PFSK-1 (cell line): ENCODE measurements around the gene RBM38.

Experiments used
- FOXP2 ChIP-seq: optimal IDR thresholded peaks from 2 replicates; pipeline ENCODE3; 2011; ENCODE audit warnings: borderline replicate concordance, control low read depth, inconsistent platforms; ENCODE audit not compliant: insufficient read depth; ENCODE audit errors: extremely low read length, extremely low read depth
- POLR2AphosphoS5 ChIP-seq: IDR thresholded peaks from 2 replicates; pipeline ENCODE4 v1.6.1; 2012; ENCODE audit warnings: low read depth, mild to moderate bottlenecking, control low read depth, low read length, moderate library complexity
- REST ChIP-seq, 2 experiments: IDR thresholded peaks; 2 replicates each; pipeline versions ENCODE4 v1.6.1 to v1.8.0; 2011 to 2012; ENCODE audit warnings: low read depth in 2 of 2, low read length in 2 of 2, control low read depth in 1 of 2, inconsistent platforms in 1 of 2, mild to moderate bottlenecking in 1 of 2, moderate library complexity in 1 of 2; ENCODE audit not compliant: insufficient read depth in 1 of 2
- SIN3A ChIP-seq: IDR thresholded peaks from 2 replicates; pipeline ENCODE4 v1.6.1; 2012; ENCODE audit warnings: mild to moderate bottlenecking, low read length, moderate library complexity, borderline replicate concordance; ENCODE audit not compliant: insufficient read depth
- TAF1 ChIP-seq: IDR thresholded peaks from 2 replicates; pipeline ENCODE4 v1.6.1; 2012; ENCODE audit warnings: low read length, control low read depth, borderline replicate concordance; ENCODE audit not compliant: insufficient read depth

Gene RBM38

GRCh38 chr20:57399587-57400155 lies 8.5 kb downstream of the RBM38 start:
- no peak for TF ChIP-seq POLR2AphosphoS5
- TF ChIP-seq TAF1, result no peak
- no peak for TF ChIP-seq SIN3A
- TF ChIP-seq FOXP2, result no peak
- no peak for TF ChIP-seq REST (IDR thresholded peaks at IDR 0.05; ENCODE audit: insufficient read depth in 1 of 2, low read depth in 2 of 2, low read length in 2 of 2)

GRCh38 chr20:57400231-57400701 lies 9.1 kb downstream of the RBM38 start:
- no peak for TF ChIP-seq POLR2AphosphoS5

- TF ChIP-seq REST (IDR thresholded peaks at IDR 0.05; ENCODE audit: insufficient read depth in 1 of 2, low read depth in 2 of 2, low read length in 2 of 2) (no peak), FOXP2 (no peak)
Observed at GRCh38 chr20:57400821-57401564, 9.8 kb downstream of the RBM38 start.

GRCh38 chr20:57401565-57401918 lies 10.3 kb downstream of the RBM38 start:
- TF ChIP-seq TAF1 (no peak), REST (IDR thresholded peaks at IDR 0.05; ENCODE audit: insufficient read depth in 1 of 2, low read depth in 2 of 2, low read length in 2 of 2) (no peak), SIN3A (no peak), FOXP2 (no peak), POLR2AphosphoS5 (no peak)

DNA sequence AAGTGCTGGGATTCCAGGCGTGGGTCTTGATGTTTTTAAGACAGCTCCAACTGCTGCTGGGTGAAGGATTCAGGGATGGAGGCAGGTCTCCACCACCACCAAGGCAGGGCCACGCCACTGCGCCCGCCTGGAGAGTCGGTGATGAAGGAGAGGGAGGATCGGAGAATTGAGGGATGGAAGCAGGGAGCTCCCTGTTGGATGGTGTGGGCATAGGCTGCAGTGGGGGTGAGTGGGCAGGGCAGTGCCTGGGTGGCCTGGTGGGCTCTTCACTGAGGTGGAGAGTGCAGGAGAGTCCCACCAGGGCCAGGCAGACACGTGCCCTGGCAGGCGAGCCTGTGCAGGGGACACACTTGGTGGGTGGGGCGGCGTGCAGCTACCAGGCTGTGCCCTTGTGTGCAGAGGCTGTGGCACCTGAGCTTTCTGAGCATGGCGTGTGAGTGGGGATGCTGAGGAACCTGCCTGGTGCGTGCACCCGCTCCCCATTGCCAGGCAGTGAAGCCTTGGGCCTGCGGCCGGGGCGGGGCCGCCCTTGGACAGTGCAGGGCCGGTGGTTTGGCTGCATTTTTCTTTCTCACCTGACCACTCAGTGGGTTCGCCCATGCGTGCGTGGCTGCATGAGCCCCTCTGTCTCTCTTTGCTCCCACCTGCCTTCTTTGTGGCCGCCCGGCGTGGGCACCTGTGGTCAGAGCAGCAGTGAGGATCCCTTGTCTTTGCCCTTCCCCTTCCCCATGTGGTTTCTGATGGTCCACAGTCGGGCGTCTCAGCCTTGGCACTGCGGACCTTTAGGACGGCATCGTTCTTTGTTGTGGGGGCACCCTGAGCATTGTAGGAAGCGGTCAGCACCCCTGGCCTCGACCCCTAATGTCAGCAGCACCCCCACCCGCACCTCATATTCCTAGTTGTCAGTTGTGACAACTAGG lies 11.3 kb downstream of the RBM38 start:
- TF ChIP-seq REST (IDR thresholded peaks at IDR 0.05; ENCODE audit: insufficient read depth in 1 of 2, low read depth in 2 of 2, low read length in 2 of 2) (no peak), SIN3A (no peak), TAF1 (no peak), FOXP2 (no peak), POLR2AphosphoS5 (no peak)
